Kidney (tissue), 14 donors: Measurements from ENCODE around the gene RIN3. TPM values are rescaled to one million over a fixed set of nuclear protein-coding genes. Genes with fewer than 3 reads are reported as not detected.
A peak's percentile ranks its signal among the peaks of the same experiment; 100 is the strongest.

Source experiments
- DNase-seq, 5 donors: peaks; one replicate each; pipeline ENCODE4 v3.0.0-alpha.2; 2013 to 2020
- FAIRE-seq: peaks from 2 replicates; lab custom pipeline; 2012; peaks lifted over from hg19 to GRCh38; lab: Jason Lieb, UNC
- H3K27ac ChIP-seq, 2 donors: one replicate each; pipeline ENCODE4 v1.7.0; 2013; ENCODE audit warnings: low read depth in 2 of 2, low read length in 2 of 2, inconsistent platforms in 1 of 2
- H3K27me3 ChIP-seq: one replicate; pipeline ENCODE4 v1.7.1; 2013; ENCODE audit warnings: low read length, inconsistent platforms; ENCODE audit not compliant: control insufficient read depth, insufficient read depth
- H3K36me3 ChIP-seq, 3 donors: one replicate each; pipeline versions ENCODE4 v1.7.0 to v1.7.1; 2013; ENCODE audit warnings: low read length in 3 of 3, control low read depth in 1 of 3, inconsistent platforms in 1 of 3; ENCODE audit not compliant: insufficient read depth in 3 of 3, control insufficient read depth in 2 of 3
- H3K4me1 ChIP-seq, 3 donors: one replicate each; pipeline versions ENCODE4 v1.7.0 to v1.7.1; 2013; ENCODE audit warnings: low read length in 3 of 3, inconsistent platforms in 1 of 3, low read depth in 1 of 3; ENCODE audit not compliant: control insufficient read depth in 2 of 3, insufficient read depth in 2 of 3
- H3K4me3 ChIP-seq, 3 donors: one replicate each; pipeline versions ENCODE4 v1.7.0 to v1.8.1; 2013; ENCODE audit warnings: low read length in 3 of 3, control low read depth in 1 of 3, inconsistent platforms in 1 of 3
- H3K9ac ChIP-seq, 3 donors: one replicate each; pipeline versions ENCODE4 v1.7.0 to v1.7.1; 2013; ENCODE audit warnings: low read length in 3 of 3, control low read depth in 1 of 3, inconsistent platforms in 1 of 3
- H3K9me3 ChIP-seq, 3 donors: one replicate each; pipeline versions ENCODE4 v1.7.0 to v1.7.1; 2013; ENCODE audit warnings: low read length in 3 of 3, control low read depth in 1 of 3, inconsistent platforms in 1 of 3; ENCODE audit not compliant: control insufficient read depth in 2 of 3, insufficient read depth in 1 of 3
- CTCF ChIP-seq: IDR thresholded peaks from 3 replicates; pipeline ENCODE4 v1.5.1; 2012; ENCODE audit warnings: mild to moderate bottlenecking, moderate library complexity, borderline replicate concordance; ENCODE audit not compliant: insufficient read depth; ENCODE audit errors: extremely low read depth
- intact Hi-C: fragments of 100-400 bp; cut with DNase I; formaldehyde crosslinking; loops from one replicate; pipeline ENCODE4 v1.11.1; 2022
- polyA plus RNA-seq: library from polyadenylated mRNA; stranded (reverse); fragments of 350-450 nt; fragmentation: Illumina TruSeq; extraction: RNeasy Lipid Tissue Mini Kit (QIAGEN cat#74804); gene quantifications from one replicate; pipeline ENCODE4 v1.2.3, GENCODE V29; 2014; ENCODE audit warnings: low read depth, low replicate concordance; ENCODE audit not compliant: insufficient read depth
- total RNA-seq: library from RNA; stranded (reverse); fragmentation: NEBNext Ultra II Directional; extraction: Animal tissue kit (Norgen Biotek cat#: 25700); gene quantifications from one replicate; pipeline ENCODE4 v1.2.1, GENCODE V29; 2021
- donor health status: control.
- donor health status: control.
- donor health status: control.
- donor health status: control.
- donor health status: control.
- donor health status: DM: yes; HTN: yes; CAD: no.
- donor health status: Normal renal cell carcinoma (clear cell type).

Gene RIN3
- total and polyA plus RNA-seq, 2 donors from 2014 or later: 7.1 to 30.4 TPM

DNA sequence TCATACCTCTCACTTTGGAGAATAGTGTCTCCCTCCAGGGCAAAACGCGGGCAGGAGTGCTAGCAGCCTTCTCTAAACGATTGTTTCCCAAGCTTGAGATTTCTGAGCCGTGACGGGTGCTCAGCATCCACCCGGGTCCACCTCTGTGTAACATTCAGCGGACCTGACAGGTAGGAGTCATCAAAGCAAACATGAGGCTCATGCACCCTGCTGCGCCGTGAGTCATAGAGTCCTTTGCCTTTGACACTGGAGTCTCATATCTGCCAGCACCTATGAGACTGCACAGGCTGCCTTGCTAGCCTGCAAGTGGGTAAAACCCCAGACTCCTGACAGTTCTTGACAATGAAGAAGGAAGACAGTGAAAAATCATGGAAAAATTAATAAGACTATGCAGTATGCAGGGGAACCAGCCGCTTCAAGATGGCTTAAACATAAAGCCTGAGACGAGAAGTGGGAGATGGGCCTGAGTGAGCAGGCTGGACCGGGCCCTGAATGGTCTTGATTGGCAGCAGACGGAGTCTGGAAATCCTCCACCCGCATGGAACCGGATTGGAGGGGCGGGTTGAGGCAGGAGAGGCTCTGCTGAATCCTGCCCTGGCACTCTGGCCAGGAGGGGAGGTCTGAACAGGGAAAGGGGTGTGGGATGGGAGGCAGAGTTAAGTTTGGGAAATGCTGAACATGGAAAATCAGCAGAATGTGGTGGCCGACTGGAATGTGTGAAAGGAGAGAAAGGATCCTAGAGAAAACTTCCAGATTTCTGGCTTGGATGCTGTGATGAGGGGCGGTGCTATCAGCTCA is 180.6 kb downstream of the RIN3 start:
- no peak for FAIRE-seq

GRCh38 chr14:92694807-92695206 is 181.2 kb downstream of the RIN3 start:
- intact Hi-C loops: no loop called here
- Histone ChIP-seq H3K36me3 (no peaks in the 10 kb centered on the region), H3K9ac (no peak overlapping the region), H3K4me1 (peaks cover 0 to 9% (median 5%) of the 10 kb centered on the region in 3 donors), H3K27me3 (no peaks in the 10 kb centered on the region), H3K9me3 (no peaks in the 10 kb centered on the region), H3K4me3 (no peak overlapping the region), H3K27ac (no peak overlapping the region)
- TF ChIP-seq CTCF: no peak
- FAIRE-seq (no peak), DNase-seq (no peak)

More for the DNA sequence above, 180.6 kb downstream of the RIN3 start:
- Histone ChIP-seq H3K4me3 (no peak overlapping the region), H3K4me1 (peaks cover 0 to 9% (median 5%) of the 10 kb centered on the region in 3 donors), H3K27ac (no peak overlapping the region), H3K9ac (no peak overlapping the region), H3K9me3 (no peaks in the 10 kb centered on the region), H3K36me3 (no peaks in the 10 kb centered on the region), H3K27me3 (no peaks in the 10 kb centered on the region)
- TF ChIP-seq CTCF: no peak
- intact Hi-C loops: no loop called here
- DNase-seq: peak in 1 of 5 donors; percentile 15

- no peak for FAIRE-seq
- intact Hi-C loops: no loop called here
- H3K4me1 ChIP-seq: peaks cover 0 to 9% (median 5%) of the 10 kb centered on the region in 3 donors
- no peaks in the 10 kb centered on the region for H3K9me3 ChIP-seq
- no peaks in the 10 kb centered on the region for H3K36me3 ChIP-seq
- H3K27ac ChIP-seq: no peak overlapping the region
- no peak overlapping the region for H3K4me3 ChIP-seq
- H3K9ac ChIP-seq: no peak overlapping the region
- TF ChIP-seq CTCF: no peak
- no peak for DNase-seq
- H3K27me3 ChIP-seq: no peaks in the 10 kb centered on the region
Measured at GRCh38 chr14:92695562-92695961, 182.0 kb downstream of the RIN3 start.
